Natural killer cell treated with Interleukin-12 subunit alpha and Interleukin-12 subunit beta and Interleukin-15 and Interleukin-18, amount 100 ng/mL, for 72 hours (primary cell): ENCODE data around the gene ID2. TPM values are rescaled to one million over a fixed set of nuclear protein-coding genes. Genes with fewer than 3 reads are reported as not detected.

Experiments used
- ATAC-seq, 2 donors: fragments of 150-1000 bp; cut with Tn5 transposase in 1 of 2; sonication (Bioruptor Pico), chemical (Tn5 transposase) in 1 of 2; 2 replicates each; pipeline ENCODE4 v1.10.0; 2021
- DNase-seq: peaks from one replicate; pipeline ENCODE4 v3.0.0; 2022; ENCODE audit warnings: low spot score
- H3K27ac Mint-ChIP-seq, 2 donors: 1 replicate in 1 of 2; 2 replicates in 1 of 2; pipeline ENCODE4 v1.8.0; 2022; ENCODE audit warnings: mixed read lengths in 2 of 2, mild to moderate bottlenecking in 1 of 2, moderate library complexity in 1 of 2
- H3K27me3 Mint-ChIP-seq, 2 donors: 1 replicate in 1 of 2; 2 replicates in 1 of 2; pipeline ENCODE4 v1.8.0; 2022; ENCODE audit warnings: mixed read lengths in 2 of 2
- H3K36me3 Mint-ChIP-seq: one replicate; pipeline ENCODE4 v1.8.0; 2022; ENCODE audit warnings: mixed read lengths
- H3K4me1 Mint-ChIP-seq, 2 donors: 1 replicate in 1 of 2; 2 replicates in 1 of 2; pipeline ENCODE4 v1.8.0; 2022; ENCODE audit warnings: low read depth in 2 of 2, mixed read lengths in 2 of 2, mild to moderate bottlenecking in 1 of 2
- H3K4me3 Mint-ChIP-seq: one replicate; pipeline ENCODE4 v1.8.0; 2022; ENCODE audit warnings: mixed read lengths
- H3K9me3 Mint-ChIP-seq: 2 replicates; pipeline ENCODE4 v1.8.0; 2022; ENCODE audit warnings: mixed read lengths
- total RNA-seq, 2 donors: library from RNA; stranded (reverse); gene quantifications; one replicate each; pipeline ENCODE4 v1.2.3, GENCODE V29; 2022

Gene ID2, protein sequence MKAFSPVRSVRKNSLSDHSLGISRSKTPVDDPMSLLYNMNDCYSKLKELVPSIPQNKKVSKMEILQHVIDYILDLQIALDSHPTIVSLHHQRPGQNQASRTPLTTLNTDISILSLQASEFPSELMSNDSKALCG
- total RNA-seq = 100 to 1,000 TPM; 247 to 279 TPM

DNA sequence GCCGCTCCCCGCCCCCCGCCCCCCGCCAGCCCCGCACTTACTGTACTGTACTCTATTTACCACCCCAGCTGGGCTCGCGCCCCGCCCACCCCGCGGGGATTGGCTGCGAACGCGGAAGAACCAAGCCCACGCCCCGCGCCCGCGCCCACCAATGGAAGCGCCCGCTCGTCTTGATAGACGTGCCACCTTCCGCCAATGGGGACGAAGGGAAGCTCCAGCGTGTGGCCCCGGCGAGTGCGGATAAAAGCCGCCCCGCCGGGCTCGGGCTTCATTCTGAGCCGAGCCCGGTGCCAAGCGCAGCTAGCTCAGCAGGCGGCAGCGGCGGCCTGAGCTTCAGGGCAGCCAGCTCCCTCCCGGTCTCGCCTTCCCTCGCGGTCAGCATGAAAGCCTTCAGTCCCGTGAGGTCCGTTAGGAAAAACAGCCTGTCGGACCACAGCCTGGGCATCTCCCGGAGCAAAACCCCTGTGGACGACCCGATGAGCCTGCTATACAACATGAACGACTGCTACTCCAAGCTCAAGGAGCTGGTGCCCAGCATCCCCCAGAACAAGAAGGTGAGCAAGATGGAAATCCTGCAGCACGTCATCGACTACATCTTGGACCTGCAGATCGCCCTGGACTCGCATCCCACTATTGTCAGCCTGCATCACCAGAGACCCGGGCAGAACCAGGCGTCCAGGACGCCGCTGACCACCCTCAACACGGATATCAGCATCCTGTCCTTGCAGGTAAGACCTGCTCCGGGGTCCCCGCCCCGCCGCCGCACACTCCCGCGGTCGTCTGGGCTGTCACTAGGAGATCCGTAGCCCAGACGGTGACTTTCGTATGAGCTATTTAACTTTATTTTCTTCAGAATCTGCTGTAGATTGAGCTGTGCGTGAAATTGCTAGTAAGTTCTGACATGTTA lies at the start of gene ID2:
TSS of gene ID2 (plus strand) at position 271 of the 907 bp plus-strand sequence. CDS start at position 381, 110 bp downstream.
- ATAC-seq (peak; percentile 83), DNase-seq (peak; percentile 100)
- peaks cover 0 to 4% of the 10 kb centered on the region in 2 donors for H3K27me3 Mint-ChIP-seq
- H3K36me3 Mint-ChIP-seq = peaks cover 26% of the 10 kb centered on the region
- H3K27ac Mint-ChIP-seq = peak within 1 kb of the TSS; percentile 84 to 99
- no peaks in the 10 kb centered on the region for H3K9me3 Mint-ChIP-seq
- H3K4me1 Mint-ChIP-seq = peaks cover 51 to 53% of the 10 kb centered on the region in 2 donors
- H3K4me3 Mint-ChIP-seq = peak within 1 kb of the TSS; percentile 98

DNA sequence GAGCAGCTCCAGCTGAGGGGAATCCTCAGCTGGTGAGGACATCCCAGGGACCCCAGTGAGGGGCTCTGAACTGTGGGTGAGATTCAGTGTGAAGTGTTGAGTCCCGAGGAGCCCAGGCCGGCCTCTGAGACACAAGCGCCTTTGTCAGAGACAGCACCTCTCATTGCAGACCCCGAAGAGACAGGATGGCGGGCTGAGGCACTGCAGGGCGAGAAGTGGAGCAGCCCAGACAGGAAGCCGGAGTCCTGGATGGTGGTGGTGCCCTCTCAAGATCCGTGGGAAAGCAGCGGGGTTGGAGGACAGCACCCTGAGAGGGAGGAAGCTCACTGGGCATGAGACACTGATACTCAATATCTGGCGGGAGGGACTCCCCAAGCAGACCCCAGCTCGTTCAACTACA lies 49.1 kb upstream of the ID2 start:
- no peak overlapping the region for H3K4me3 Mint-ChIP-seq
- ATAC-seq (no peak), DNase-seq (peak; percentile 39)
- H3K36me3 Mint-ChIP-seq = no peaks in the 10 kb centered on the region
- peaks cover 0 to 5% of the 10 kb centered on the region in 2 donors for H3K4me1 Mint-ChIP-seq
- no peaks in the 10 kb centered on the region for H3K9me3 Mint-ChIP-seq
- no peak overlapping the region for H3K27ac Mint-ChIP-seq
- H3K27me3 Mint-ChIP-seq = no peaks in the 10 kb centered on the region

- H3K27me3 Mint-ChIP-seq = no peaks in the 10 kb centered on the region
- H3K36me3 Mint-ChIP-seq = no peaks in the 10 kb centered on the region
- H3K9me3 Mint-ChIP-seq = no peaks in the 10 kb centered on the region
- DNase-seq = peak; percentile 40
- ATAC-seq = no peak
- peak overlapping the region in 1 of 2 donors; percentile 36 for H3K27ac Mint-ChIP-seq
- no peak overlapping the region for H3K4me3 Mint-ChIP-seq
- peaks cover 0 to 5% of the 10 kb centered on the region in 2 donors for H3K4me1 Mint-ChIP-seq
Observed at GRCh38 chr2:8633186-8633734, 48.6 kb upstream of the ID2 start.

- Mint-ChIP-seq H3K27me3 (no peaks in the 10 kb centered on the region), H3K4me1 (peaks cover 0 to 1% of the 10 kb centered on the region in 2 donors), H3K4me3 (no peak overlapping the region), H3K9me3 (no peaks in the 10 kb centered on the region), H3K27ac (peak overlapping the region in 1 of 2 donors; percentile 36), H3K36me3 (no peaks in the 10 kb centered on the region)
- ATAC-seq = no peak
- DNase-seq = peak; percentile 48
Observed at GRCh38 chr2:8633735-8634313, 48.0 kb upstream of the ID2 start.

GRCh38 chr2:8634466-8635172 lies 47.2 kb upstream of the ID2 start:
- Mint-ChIP-seq H3K27ac (peak overlapping the region in 1 of 2 donors; percentile 36), H3K9me3 (no peaks in the 10 kb centered on the region), H3K27me3 (no peaks in the 10 kb centered on the region), H3K36me3 (no peaks in the 10 kb centered on the region), H3K4me3 (no peak overlapping the region), H3K4me1 (no peaks in the 10 kb centered on the region)
- ATAC-seq (no peak), DNase-seq (no peak)

GRCh38 chr2:8636041-8636491 lies 45.8 kb upstream of the ID2 start:
- DNase-seq (peak; percentile 58), ATAC-seq (no peak)
- H3K4me1 Mint-ChIP-seq = no peaks in the 10 kb centered on the region
- no peak overlapping the region for H3K27ac Mint-ChIP-seq
- no peak overlapping the region for H3K4me3 Mint-ChIP-seq
- H3K9me3 Mint-ChIP-seq = no peaks in the 10 kb centered on the region
- H3K36me3 Mint-ChIP-seq = no peaks in the 10 kb centered on the region
- no peaks in the 10 kb centered on the region for H3K27me3 Mint-ChIP-seq

- ATAC-seq (no peak), DNase-seq (peak; percentile 38)
- Mint-ChIP-seq H3K27me3 (no peaks in the 10 kb centered on the region), H3K4me1 (no peaks in the 10 kb centered on the region), H3K9me3 (no peaks in the 10 kb centered on the region), H3K27ac (peak overlapping the region in 1 of 2 donors; percentile 17), H3K36me3 (no peaks in the 10 kb centered on the region), H3K4me3 (no peak overlapping the region)
Observed at GRCh38 chr2:8636721-8637636, 44.9 kb upstream of the ID2 start.

DNA sequence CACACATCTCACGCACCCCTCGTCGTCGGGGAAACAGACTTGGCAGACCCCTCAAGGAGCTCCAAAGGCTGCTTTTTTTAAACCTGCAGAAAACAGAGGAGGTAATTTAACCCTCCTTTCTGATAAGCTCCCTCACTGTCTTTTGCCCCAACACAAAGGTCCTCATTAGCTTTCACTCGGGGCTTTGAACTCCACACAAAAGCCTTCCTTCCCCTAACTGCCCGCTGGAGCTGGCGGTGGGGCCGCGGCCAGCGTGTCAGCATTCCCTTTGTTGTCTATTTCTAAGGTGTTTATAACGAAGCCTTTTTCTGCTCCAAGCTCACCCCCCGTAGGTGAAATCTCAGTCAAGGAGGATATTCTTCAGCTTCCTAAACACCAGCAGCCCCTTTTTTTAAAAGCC lies 43.5 kb upstream of the ID2 start:
- Mint-ChIP-seq H3K4me3 (no peak overlapping the region), H3K36me3 (no peaks in the 10 kb centered on the region), H3K9me3 (no peaks in the 10 kb centered on the region), H3K27ac (no peak overlapping the region), H3K4me1 (no peaks in the 10 kb centered on the region), H3K27me3 (no peaks in the 10 kb centered on the region)
- DNase-seq (no peak), ATAC-seq (no peak)

DNA sequence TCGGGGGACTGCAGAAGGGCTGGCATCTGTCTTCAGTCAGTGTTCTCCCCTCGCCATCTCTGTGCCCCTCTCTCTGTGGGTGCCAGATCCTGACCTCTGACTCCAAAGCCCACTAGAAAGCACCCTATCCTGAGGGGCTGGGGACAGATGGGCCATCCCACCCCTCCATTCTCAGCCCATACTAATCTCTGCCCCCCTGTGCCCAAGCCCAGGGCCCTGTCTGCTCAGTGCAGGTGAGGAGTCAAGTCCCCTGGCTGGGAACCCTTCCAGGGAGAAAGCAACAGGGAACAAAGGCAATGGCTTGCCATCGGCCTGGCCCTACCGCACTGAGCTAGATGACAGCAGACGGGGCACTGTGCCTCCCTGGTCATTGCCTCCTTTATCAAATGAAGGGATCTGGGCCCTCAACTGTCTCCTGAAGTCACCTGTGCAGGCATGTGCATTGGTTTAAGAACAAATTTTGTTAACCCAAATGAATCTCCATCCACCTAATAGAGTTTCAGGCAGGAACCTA lies 42.7 kb upstream of the ID2 start:
- DNase-seq (peak; percentile 38), ATAC-seq (no peak)
- Mint-ChIP-seq H3K9me3 (no peaks in the 10 kb centered on the region), H3K27ac (no peak overlapping the region), H3K36me3 (no peaks in the 10 kb centered on the region), H3K4me1 (peaks cover 2% of the 10 kb centered on the region in 2 donors), H3K4me3 (no peak overlapping the region), H3K27me3 (no peaks in the 10 kb centered on the region)

GRCh38 chr2:8640498-8640897 lies 41.4 kb upstream of the ID2 start:
- Mint-ChIP-seq H3K4me3 (no peak overlapping the region), H3K27ac (no peak overlapping the region), H3K4me1 (peaks cover 6% of the 10 kb centered on the region in 2 donors), H3K36me3 (no peaks in the 10 kb centered on the region), H3K9me3 (no peaks in the 10 kb centered on the region), H3K27me3 (no peaks in the 10 kb centered on the region)
- no peak for ATAC-seq
- peak; percentile 54 for DNase-seq

GRCh38 chr2:8641301-8641965 lies 40.4 kb upstream of the ID2 start:
- no peaks in the 10 kb centered on the region for H3K9me3 Mint-ChIP-seq
- ATAC-seq = no peak
- H3K36me3 Mint-ChIP-seq = no peaks in the 10 kb centered on the region

More at GRCh38 chr2:8641301-8641965, 40.4 kb upstream of the ID2 start:
- no peak overlapping the region for H3K27ac Mint-ChIP-seq
- peak; percentile 51 for DNase-seq
- H3K27me3 Mint-ChIP-seq = no peaks in the 10 kb centered on the region
- H3K4me1 Mint-ChIP-seq = peaks cover 6 to 7% of the 10 kb centered on the region in 2 donors
- H3K4me3 Mint-ChIP-seq = no peak overlapping the region
